GM19099 (cell line): ENCODE measurements around the gene ENTPD6.

Source experiments
- POLR2A ChIP-seq: IDR thresholded peaks from 3 replicates; pipeline ENCODE4 v1.6.1; 2011; ENCODE audit warnings: low read depth; ENCODE audit not compliant: insufficient read length; ENCODE audit errors: extremely low read depth

Gene ENTPD6

GRCh38 chr20:25199473-25200260 is 4.2 kb downstream of the ENTPD6 start:
- TF ChIP-seq POLR2A = no peak

GRCh38 chr20:25203089-25203488 is 7.6 kb downstream of the ENTPD6 start:
- TF ChIP-seq POLR2A = no peak

- no peak for TF ChIP-seq POLR2A
Observed at GRCh38 chr20:25203871-25204320, 8.4 kb downstream of the ENTPD6 start.

- no peak for TF ChIP-seq POLR2A
Observed at GRCh38 chr20:25204550-25205276, 9.2 kb downstream of the ENTPD6 start.

- TF ChIP-seq POLR2A = no peak
Observed at GRCh38 chr20:25205277-25206062, 10.0 kb downstream of the ENTPD6 start.

GRCh38 chr20:25206063-25206403 is 10.5 kb downstream of the ENTPD6 start:
- no peak for TF ChIP-seq POLR2A

GRCh38 chr20:25206548-25206947 is 11.0 kb downstream of the ENTPD6 start:
- no peak for TF ChIP-seq POLR2A

GRCh38 chr20:25207149-25207959 is 11.8 kb downstream of the ENTPD6 start:
- TF ChIP-seq POLR2A = no peak

GRCh38 chr20:25207960-25208534 is 12.5 kb downstream of the ENTPD6 start:
- TF ChIP-seq POLR2A = no peak

GRCh38 chr20:25209400-25209799 is 13.9 kb downstream of the ENTPD6 start:
- no peak for TF ChIP-seq POLR2A

GRCh38 chr20:25209911-25210310 is 14.4 kb downstream of the ENTPD6 start:
- no peak for TF ChIP-seq POLR2A

GRCh38 chr20:25211273-25211672 is 15.8 kb downstream of the ENTPD6 start:
- TF ChIP-seq POLR2A = no peak

- TF ChIP-seq POLR2A = no peak
Observed at GRCh38 chr20:25212242-25212641, 16.7 kb downstream of the ENTPD6 start.
